IMR-90 (cell line): ENCODE measurements around the gene TCF7L2. TPM values are rescaled to one million over a fixed set of nuclear protein-coding genes. Genes with fewer than 3 reads are reported as not detected.

Source experiments
- ATAC-seq: fragments of 200-7000 bp; cut with Tn5 transposase; 2 replicates; pipeline ENCODE4 v1.9.1; 2020; ENCODE audit warnings: low read depth, mild to moderate bottlenecking, moderate library complexity
- BruUV-seq: library from RNA; stranded (reverse); fragments of 400-500 nt; replicated peaks from 2 replicates; lab custom pipeline; 2021; lab: Mats Ljungman, UMichigan
- CTCF ChIA-PET: fragments of 300-600 bp; formaldehyde crosslinking; extraction: SDS; loops from one replicate; lab custom pipeline; 2021; ENCODE audit warnings: antibody characterized with exemption; lab: Yijun Ruan, JAX
- POLR2A ChIA-PET: fragments of 300-600 bp; sonication (Branson Sonifier 250); formaldehyde crosslinking; loops from one replicate; lab custom pipeline; 2022; ENCODE audit warnings: antibody characterized with exemption; ENCODE audit not compliant: unreplicated experiment; lab: Charles Lee
- DNase-seq: peaks from one replicate; pipeline ENCODE4 v3.0.0; 2013
- H2AFZ ChIP-seq: replicated peaks from 2 replicates; pipeline ENCODE3; 2013; ENCODE audit warnings: low read length, mild to moderate bottlenecking; ENCODE audit not compliant: poor library complexity
- H2AK5ac ChIP-seq: 2 replicates; pipeline ENCODE4 v1.6.1; 2013; ENCODE audit warnings: low read depth, low read length, inconsistent platforms
- H2AK9ac ChIP-seq: replicated peaks from 2 replicates; pipeline ENCODE3; 2013; ENCODE audit warnings: mild to moderate bottlenecking, low read depth, low read length, moderate library complexity; ENCODE audit not compliant: poor library complexity
- H2BK120ac ChIP-seq: 2 replicates; pipeline ENCODE4 v1.6.1; 2013; ENCODE audit warnings: low read depth, low read length, inconsistent platforms
- H2BK15ac ChIP-seq: 3 replicates; pipeline ENCODE4 v1.6.1; 2013; ENCODE audit warnings: low read depth, low read length, inconsistent platforms
- H2BK20ac ChIP-seq: 2 replicates; pipeline ENCODE4 v1.6.1; 2013; ENCODE audit warnings: low read depth, mild to moderate bottlenecking, inconsistent platforms, low read length, moderate library complexity
- H2BK5ac ChIP-seq: 2 replicates; pipeline ENCODE4 v1.6.1; 2013; ENCODE audit warnings: mild to moderate bottlenecking, low read depth, low read length, inconsistent platforms; ENCODE audit not compliant: poor library complexity, severe bottlenecking
- H3K14ac ChIP-seq: replicated peaks from 2 replicates; pipeline ENCODE4 v1.6.1; 2013; ENCODE audit warnings: low read depth, low read length, inconsistent platforms
- H3K18ac ChIP-seq: 2 replicates; pipeline ENCODE4 v1.6.1; 2013; ENCODE audit warnings: low read depth, low read length, control low read depth
- H3K23ac ChIP-seq: 2 replicates; pipeline ENCODE4 v1.6.1; 2013; ENCODE audit warnings: low read depth, low read length, inconsistent platforms
- H3K27ac ChIP-seq: 2 replicates; pipeline ENCODE4 v1.5.1; 2013; ENCODE audit warnings: mild to moderate bottlenecking, control low read depth, low read length; ENCODE audit not compliant: insufficient read depth
- H3K27me3 ChIP-seq: 2 replicates; pipeline ENCODE4 v1.6.1; 2013; ENCODE audit warnings: low read length; ENCODE audit not compliant: control insufficient read depth, insufficient read depth
- H3K36me3 ChIP-seq: 2 replicates; pipeline ENCODE4 v1.6.1; 2013; ENCODE audit warnings: low read length, mixed read lengths; ENCODE audit not compliant: control insufficient read depth, insufficient read depth
- H3K4ac ChIP-seq: 2 replicates; pipeline ENCODE4 v1.6.1; 2013; ENCODE audit warnings: low read depth, low read length, inconsistent platforms
- H3K4me1 ChIP-seq: 2 replicates; pipeline ENCODE4 v1.6.1; 2013; ENCODE audit warnings: low read length, mixed read lengths; ENCODE audit not compliant: control insufficient read depth, insufficient read depth
- H3K4me2 ChIP-seq: 2 replicates; pipeline ENCODE4 v1.6.1; 2013; ENCODE audit warnings: low read depth, mild to moderate bottlenecking, control low read depth, low read length, moderate library complexity
- H3K4me3 ChIP-seq: 2 replicates; pipeline ENCODE4 v1.5.1; 2013; ENCODE audit warnings: low read depth, mild to moderate bottlenecking, control low read depth, low read length, moderate library complexity; ENCODE audit not compliant: insufficient read depth
- H3K56ac ChIP-seq: 2 replicates; pipeline ENCODE4 v1.6.1; 2013; ENCODE audit warnings: low read length, inconsistent platforms; ENCODE audit not compliant: insufficient read depth; ENCODE audit errors: extremely low read depth
- H3K79me1 ChIP-seq, 2 experiments: 2 replicates each; pipeline ENCODE4 v1.6.1; 2013; ENCODE audit warnings: low read length in 2 of 2, inconsistent platforms in 1 of 2, low read depth in 1 of 2
- H3K9ac ChIP-seq: 2 replicates; pipeline ENCODE4 v1.6.1; 2013; ENCODE audit warnings: low read depth, low read length, control low read depth
- H3K9me1 ChIP-seq: 2 replicates; pipeline ENCODE4 v1.6.1; 2013; ENCODE audit warnings: low read length, inconsistent platforms; ENCODE audit not compliant: insufficient read depth
- H3K9me3 ChIP-seq: 2 replicates; pipeline ENCODE4 v1.6.1; 2013; ENCODE audit warnings: low read length; ENCODE audit not compliant: control insufficient read depth, insufficient read depth
- H4K20me1 ChIP-seq: 2 replicates; pipeline ENCODE4 v1.6.1; 2013; ENCODE audit warnings: low read length, inconsistent platforms; ENCODE audit not compliant: insufficient read depth
- H4K5ac ChIP-seq: 2 replicates; pipeline ENCODE4 v1.6.1; 2013; ENCODE audit warnings: mild to moderate bottlenecking, low read depth, low read length, control low read depth
- H4K8ac ChIP-seq, 2 experiments: 2 replicates each; pipeline ENCODE4 v1.6.1; 2013; ENCODE audit warnings: low read depth in 2 of 2, low read length in 2 of 2, control low read depth in 1 of 2, inconsistent platforms in 1 of 2
- H4K91ac ChIP-seq: 2 replicates; pipeline ENCODE4 v1.6.1; 2013; ENCODE audit warnings: low read depth, low read length, inconsistent platforms; ENCODE audit not compliant: insufficient read depth
- BHLHE40 ChIP-seq: fragments of 150-350 bp; IDR thresholded peaks from 2 replicates; pipeline ENCODE4 v1.6.1; 2016; ENCODE audit warnings: mild to moderate bottlenecking, low read depth, low read length
- CEBPB ChIP-seq: IDR thresholded peaks from 2 replicates; pipeline ENCODE4 v1.6.1; 2012; ENCODE audit warnings: low read depth, low read length, improper control_type of control experiment
- CHD1 ChIP-seq: IDR thresholded peaks from 2 replicates; pipeline ENCODE4 v1.6.1; 2012; ENCODE audit warnings: low read depth, low read length, improper control_type of control experiment
- ELK1 ChIP-seq: fragments of 150-350 bp; IDR thresholded peaks from 2 replicates; pipeline ENCODE4 v1.6.1; 2016; ENCODE audit warnings: low read depth, mild to moderate bottlenecking, low read length, moderate library complexity, borderline replicate concordance
- FOS ChIP-seq: fragments of 150-350 bp; IDR thresholded peaks from 2 replicates; pipeline ENCODE4 v1.6.1; 2016; ENCODE audit warnings: low read depth, low read length
- MAFK ChIP-seq: IDR thresholded peaks from 2 replicates; pipeline ENCODE4 v1.6.1; 2012; ENCODE audit warnings: low read depth, low read length, improper control_type of control experiment
- MAZ ChIP-seq: IDR thresholded peaks from 2 replicates; pipeline ENCODE4 v1.6.1; 2012; ENCODE audit warnings: low read depth, mild to moderate bottlenecking, low read length, improper control_type of control experiment, moderate library complexity, borderline replicate concordance
- MXI1 ChIP-seq: IDR thresholded peaks from 2 replicates; pipeline ENCODE4 v1.6.1; 2012; ENCODE audit warnings: low read depth, mild to moderate bottlenecking, low read length, moderate library complexity, borderline replicate concordance
- NFE2L2 ChIP-seq: fragments of 150-350 bp; IDR thresholded peaks from 2 replicates; pipeline ENCODE4 v1.6.1; 2016; ENCODE audit warnings: low read depth, mild to moderate bottlenecking, low read length
- POLR2A ChIP-seq: IDR thresholded peaks from 2 replicates; pipeline ENCODE4 v1.6.1; 2012; ENCODE audit warnings: mild to moderate bottlenecking, low read depth, low read length
- RAD21 ChIP-seq: IDR thresholded peaks from 2 replicates; pipeline ENCODE4 v1.6.1; 2012; ENCODE audit warnings: low read length, improper control_type of control experiment
- RCOR1 ChIP-seq: IDR thresholded peaks from 2 replicates; pipeline ENCODE4 v1.6.1; 2012; ENCODE audit warnings: mild to moderate bottlenecking, low read length, improper control_type of control experiment; ENCODE audit not compliant: insufficient replicate concordance
- RFX5 ChIP-seq: IDR thresholded peaks from 2 replicates; pipeline ENCODE4 v1.8.0; 2012; ENCODE audit warnings: low read depth, mild to moderate bottlenecking, low read length, moderate library complexity
- SMC3 ChIP-seq: fragments of 150-350 bp; IDR thresholded peaks from 2 replicates; pipeline ENCODE4 v1.6.1; 2016; ENCODE audit warnings: low read depth, mild to moderate bottlenecking, antibody characterized with exemption, low read length, moderate library complexity
- USF2 ChIP-seq: fragments of 150-350 bp; IDR thresholded peaks from 2 replicates; pipeline ENCODE4 v1.6.1; 2017; ENCODE audit warnings: mild to moderate bottlenecking, antibody characterized with exemption, low read length, low read depth
- WGBS, 2 experiments: methylation state at CpG; one replicate each; pipeline versions ENCODE4 v1.1.5 to v1.1.7; 2013; ENCODE audit warnings: missing lambda C conversion rate in 2 of 2; ENCODE audit not compliant: insufficient read length in 1 of 2; ENCODE audit errors: extremely low coverage in 2 of 2; 5-methylcytosine and 5-hydroxymethylcytosine counted together
- dilution Hi-C: fragments of 300-500 bp; cut with HindIII; formaldehyde crosslinking; loops from one replicate; pipeline ENCODE4 v1.14.3; 2018; ENCODE audit warnings: low sequenced_read_pairs; ENCODE audit not compliant: unreplicated experiment
- in situ Hi-C: fragments of 300-500 bp; cut with MboI; formaldehyde crosslinking; loops from 3 replicates; pipeline ENCODE4 v1.14.3; 2019; ENCODE audit warnings: low sequenced_read_pairs, inconsistent platforms, mixed read lengths
- intact Hi-C: fragments of 100-400 bp; cut with micrococcal nuclease; formaldehyde crosslinking; loops from 2 replicates; pipeline ENCODE4 v1.10.0; 2022
- polyA plus RNA-seq, 3 experiments: library from polyadenylated mRNA; depleted of rRNA; stranded (reverse); fragments of >200 nt; gene quantifications; 2 replicates each; pipeline ENCODE4 v1.2.3, GENCODE V29; 2012; ENCODE audit warnings: low replicate concordance in 1 of 3
- total RNA-seq: library from RNA; depleted of rRNA; stranded (reverse); fragments of >200 nt; gene quantifications from 2 replicates; pipeline ENCODE4 v1.2.3, GENCODE V29; 2012

Gene TCF7L2
- total and polyA plus RNA-seq, 2 of the 4 experiments (the other 2 are of a cell fraction), result 1.3 to 12.2 TPM

DNA sequence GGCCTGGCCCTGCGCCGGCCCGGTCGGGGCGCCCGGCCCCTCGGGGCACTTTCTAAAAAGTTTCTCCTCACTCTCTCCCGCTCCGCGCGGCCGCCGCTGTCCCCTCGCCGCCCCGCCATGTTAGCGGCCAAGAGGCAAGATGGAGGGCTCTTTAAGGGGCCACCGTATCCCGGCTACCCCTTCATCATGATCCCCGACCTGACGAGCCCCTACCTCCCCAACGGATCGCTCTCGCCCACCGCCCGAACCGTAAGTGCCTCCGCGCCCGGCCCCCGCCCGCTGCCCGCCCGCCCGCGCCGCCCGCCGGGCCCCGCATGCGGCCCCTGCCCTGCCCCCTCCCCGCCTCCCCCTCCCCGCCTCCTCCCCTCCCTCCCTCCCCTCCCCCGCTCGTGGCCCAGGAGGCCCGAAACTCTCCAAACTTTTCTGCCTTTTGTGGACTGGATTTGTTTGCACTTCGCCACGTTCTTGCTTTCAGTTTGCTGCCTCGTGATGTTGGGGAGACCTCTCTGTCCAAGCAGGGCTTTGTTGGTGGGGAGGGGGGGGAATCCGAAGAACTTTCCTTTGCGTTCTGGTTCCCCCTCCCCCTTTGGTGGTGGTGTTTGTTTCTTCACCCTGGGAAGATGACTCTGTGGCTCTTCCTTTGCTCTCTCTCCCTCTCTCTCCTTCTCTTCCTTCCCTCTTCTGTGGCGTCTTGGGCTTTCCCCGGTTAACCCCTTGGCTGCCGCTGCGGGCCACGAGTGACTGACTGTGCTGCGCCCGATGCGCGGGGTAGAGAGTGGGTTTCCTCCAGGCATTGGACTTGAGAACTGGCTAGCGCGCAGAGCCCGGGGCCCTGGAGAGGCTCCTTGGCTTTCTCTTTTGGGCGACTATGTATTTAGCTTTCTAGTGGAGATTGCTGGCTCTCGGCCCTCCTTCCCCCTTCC is 1.6 kb downstream of the TCF7L2 start:
- ATAC-seq (peak; percentile 22), DNase-seq (peak; percentile 84)
- peak overlapping the region; percentile 88 for H2BK5ac ChIP-seq
- CTCF ChIA-PET, result no interaction called here
- H3K14ac ChIP-seq, result peak overlapping the region; percentile 98
- peak overlapping the region; percentile 92 for H3K4me2 ChIP-seq
- H2BK120ac ChIP-seq, result peak overlapping the region; percentile 91
- H3K4me3 ChIP-seq, result peak overlapping the region; percentile 90
- H2BK15ac ChIP-seq, result peak overlapping the region; percentile 80; the same call in 1 of the 3 replicates
- H3K79me1 ChIP-seq, result peaks cover 0 to 17% of the 10 kb centered on the region in 2 experiments; a peak in 2 of 4 replicates
- WGBS, 2 experiments, result 0% methylated on average over 10 of the region's 65 CpGs; no CpG with 5 or more reads in 1 of the 2 experiments
- H2BK20ac ChIP-seq, result peak overlapping the region; percentile 34; the same call in 1 of the 2 replicates
- H3K9me3 ChIP-seq, result no peaks in the 10 kb centered on the region
- peak overlapping the region; percentile 99 for H3K9ac ChIP-seq
- POLR2A ChIA-PET, result no interaction called here
- H3K23ac ChIP-seq, result peak overlapping the region; percentile 93
- H3K27ac ChIP-seq, result peak overlapping the region; percentile 100
- peak overlapping the region; percentile 96 for H3K56ac ChIP-seq
- peak overlapping the region; percentile 98 for H2AK9ac ChIP-seq
- BruUV-seq, result no TSS peak
- peak overlapping the region; percentile 97 for H3K4ac ChIP-seq
- no peaks in the 10 kb centered on the region for H3K9me1 ChIP-seq
- peak overlapping the region; percentile 89 to 93 for H4K8ac ChIP-seq
- in situ Hi-C loops, result no loop called here
- H4K20me1 ChIP-seq, result peaks cover 7% of the 10 kb centered on the region; the same call in 1 of the 2 replicates
- peak overlapping the region; percentile 65 for H2AK5ac ChIP-seq
- peak overlapping the region; percentile 87 for H2AFZ ChIP-seq
- no peaks in the 10 kb centered on the region for H3K27me3 ChIP-seq
- no peaks in the 10 kb centered on the region for H3K36me3 ChIP-seq
- dilution Hi-C loops, result no loop called here
- H3K4me1 ChIP-seq, result peaks cover 5% of the 10 kb centered on the region
- H3K18ac ChIP-seq, result peak overlapping the region; percentile 97
- H4K91ac ChIP-seq, result peak overlapping the region; percentile 96
- intact Hi-C loops, result loop anchor here (1.0 to 10.0 kb wide), 4 partner anchors 107 to 353 kb away; no protein-coding TSS in a partner anchor
- H4K5ac ChIP-seq, result peak overlapping the region; percentile 97
- TF ChIP-seq MXI1, result 0 out of 2 replicates have a peak, but pooled peaks have one; percentile 20
- TF ChIP-seq BHLHE40, result no peak
- TF ChIP-seq RAD21, result peak; percentile 10; the same call in 1 of the 2 replicates
- TF ChIP-seq RFX5, result no peak
- no peak for TF ChIP-seq POLR2A
- TF ChIP-seq MAFK, result no peak
- no peak for TF ChIP-seq NFE2L2
- TF ChIP-seq CHD1, result no peak
- no peak; the same call in 1 of the 2 replicates for TF ChIP-seq MAZ
- no peak for TF ChIP-seq USF2
- TF ChIP-seq ELK1, result no peak
- no peak for TF ChIP-seq SMC3
- no peak for TF ChIP-seq RCOR1
- TF ChIP-seq FOS, result 0 out of 2 replicates have a peak, but pooled peaks have one; percentile 3
- TF ChIP-seq CEBPB, result no peak
